Measurements from ENCODE around the gene PIGH. TPM values are rescaled to one million over a fixed set of nuclear protein-coding genes. Genes with fewer than 3 reads are reported as not detected.
A peak's percentile ranks its signal among the peaks of the same experiment; 100 is the strongest.

The PIGH gene
- total RNA-seq = 100 to 1,000 TPM in 1 of 5 donors, 10 to 100 TPM in 3, 1 to 10 TPM in 1; 5.2 to 222 (median 31.6) TPM
- 10 to 100 TPM; 10.3 to 23.6 (median 18.5) TPM for polyA plus RNA-seq
- long read RNA-seq, donor 1, partial matches to known transcripts = 0 of 6 reads
- long read RNA-seq, donor 1, other reads (novel, unspliced or antisense) = 0 of 6 reads
- long read RNA-seq, donor 2, transcript PIGH-201 (4 exons, 1,420 nt) = major isoform, 12 of 58 reads
- long read RNA-seq, donor 2, partial matches to known transcripts = 45 of 58 reads
- long read RNA-seq, donor 2, other reads (novel, unspliced or antisense) = 0 of 58 reads
- long read RNA-seq, donor 3, partial matches to known transcripts = 0 of 2 reads
- long read RNA-seq, donor 3, other reads (novel, unspliced or antisense) = 0 of 2 reads
- long read RNA-seq, donor 4 = 0 reads
- long read RNA-seq, donor 5, transcript PIGH-201 (4 exons, 1,420 nt) = major isoform, 5 of 7 reads
- long read RNA-seq, donor 5, partial matches to known transcripts = 0 of 7 reads
- long read RNA-seq, donor 5, other reads (novel, unspliced or antisense) = 0 of 7 reads
- long read RNA-seq, donor 6, transcript PIGH-201 (4 exons, 1,420 nt) = major isoform, 18 of 29 reads
- long read RNA-seq, donor 6, transcript PIGH-210 (4 exons, 903 nt) = minor isoform, 5 of 29 reads
- long read RNA-seq, donor 6, partial matches to known transcripts = 0 of 29 reads
- long read RNA-seq, donor 6, other reads (novel, unspliced or antisense) = 0 of 29 reads
- long read RNA-seq, donor 7, partial matches to known transcripts = 0 of 5 reads
- long read RNA-seq, donor 7, other reads (novel, unspliced or antisense) = 0 of 5 reads
- long read RNA-seq, donor 8, transcript PIGH-201 (4 exons, 1,420 nt) = major isoform, 6 of 7 reads
- long read RNA-seq, donor 8, partial matches to known transcripts = 0 of 7 reads
- long read RNA-seq, donor 8, other reads (novel, unspliced or antisense) = 0 of 7 reads
- long read RNA-seq, donor 9, partial matches to known transcripts = 0 of 4 reads
- long read RNA-seq, donor 9, other reads (novel, unspliced or antisense) = 0 of 4 reads
- long read RNA-seq, donor 10, partial matches to known transcripts = 0 of 2 reads
- long read RNA-seq, donor 10, other reads (novel, unspliced or antisense) = 0 of 2 reads

- Histone ChIP-seq H3K9me3 (no peaks in the 10 kb centered on the region), H3K27ac (peak within 1 kb of the TSS; percentile 87 to 95 (median 89)), H3K4me1 (peaks cover 5 to 31% (median 18%) of the 10 kb centered on the region in 4 donors), H3K4me3 (peak within 1 kb of the TSS; percentile 69 to 98 (median 85)), H3K36me3 (peaks cover 0 to 4% (median 0%) of the 10 kb centered on the region in 4 donors), H3K27me3 (no peaks in the 10 kb centered on the region)
- 3 to 7% (median 3%) methylated on average over 51 to 77 of the region's 77 CpGs for WGBS, 5 donors
- intact Hi-C loops (cut with DNase I; ENCODE audit: low total_unique reads) = no loop called here
- DNase-seq = peak; percentile 92 to 97
- TF ChIP-seq EP300 (IDR thresholded peaks at IDR 0.05) = no peak
- TF ChIP-seq POLR2AphosphoS5 (IDR thresholded peaks at IDR 0.05) = peak; percentile 88 to 97 (median 96)
- TF ChIP-seq, protein P1, sequence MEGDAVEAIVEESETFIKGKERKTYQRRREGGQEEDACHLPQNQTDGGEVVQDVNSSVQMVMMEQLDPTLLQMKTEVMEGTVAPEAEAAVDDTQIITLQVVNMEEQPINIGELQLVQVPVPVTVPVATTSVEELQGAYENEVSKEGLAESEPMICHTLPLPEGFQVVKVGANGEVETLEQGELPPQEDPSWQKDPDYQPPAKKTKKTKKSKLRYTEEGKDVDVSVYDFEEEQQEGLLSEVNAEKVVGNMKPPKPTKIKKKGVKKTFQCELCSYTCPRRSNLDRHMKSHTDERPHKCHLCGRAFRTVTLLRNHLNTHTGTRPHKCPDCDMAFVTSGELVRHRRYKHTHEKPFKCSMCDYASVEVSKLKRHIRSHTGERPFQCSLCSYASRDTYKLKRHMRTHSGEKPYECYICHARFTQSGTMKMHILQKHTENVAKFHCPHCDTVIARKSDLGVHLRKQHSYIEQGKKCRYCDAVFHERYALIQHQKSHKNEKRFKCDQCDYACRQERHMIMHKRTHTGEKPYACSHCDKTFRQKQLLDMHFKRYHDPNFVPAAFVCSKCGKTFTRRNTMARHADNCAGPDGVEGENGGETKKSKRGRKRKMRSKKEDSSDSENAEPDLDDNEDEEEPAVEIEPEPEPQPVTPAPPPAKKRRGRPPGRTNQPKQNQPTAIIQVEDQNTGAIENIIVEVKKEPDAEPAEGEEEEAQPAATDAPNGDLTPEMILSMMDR (IDR thresholded peaks at IDR 0.05) = peak in 5 of 7 experiments; percentile 17 to 64 (median 50)
- peak in 2 of 4 donors; percentile 40 to 67 for TF ChIP-seq POLR2A (IDR thresholded peaks at IDR 0.05)
Observed at GRCh38 chr14:67599698-67600561, at the start of gene PIGH. Gene PIGH, minus strand, starts transcription at chr14:67600268. Its CDS starts 65 bp downstream, at chr14:67600203.

- intact Hi-C loops (cut with DNase I; ENCODE audit: low total_unique reads) = no loop called here
- Histone ChIP-seq H3K4me1 (peaks cover 0 to 16% (median 6%) of the 10 kb centered on the region in 4 donors), H3K27ac (peak overlapping the region in 1 of 5 donors; percentile 31), H3K27me3 (no peaks in the 10 kb centered on the region), H3K9me3 (no peaks in the 10 kb centered on the region), H3K36me3 (peaks cover 31 to 61% (median 57%) of the 10 kb centered on the region in 4 donors), H3K4me3 (no peak overlapping the region)
- no peak for TF ChIP-seq POLR2AphosphoS5 (IDR thresholded peaks at IDR 0.05)
- TF ChIP-seq, protein P1 (IDR thresholded peaks at IDR 0.05) = no peak
- TF ChIP-seq POLR2A (IDR thresholded peaks at IDR 0.05) = no peak
- TF ChIP-seq EP300 (IDR thresholded peaks at IDR 0.05) = no peak
- WGBS, 5 donors = 80 to 98% (median 86%) methylated on average over 3 of the region's 3 CpGs
- DNase-seq = no peak
Observed at GRCh38 chr14:67646131-67646530, 46.1 kb upstream of the PIGH start.

DNA sequence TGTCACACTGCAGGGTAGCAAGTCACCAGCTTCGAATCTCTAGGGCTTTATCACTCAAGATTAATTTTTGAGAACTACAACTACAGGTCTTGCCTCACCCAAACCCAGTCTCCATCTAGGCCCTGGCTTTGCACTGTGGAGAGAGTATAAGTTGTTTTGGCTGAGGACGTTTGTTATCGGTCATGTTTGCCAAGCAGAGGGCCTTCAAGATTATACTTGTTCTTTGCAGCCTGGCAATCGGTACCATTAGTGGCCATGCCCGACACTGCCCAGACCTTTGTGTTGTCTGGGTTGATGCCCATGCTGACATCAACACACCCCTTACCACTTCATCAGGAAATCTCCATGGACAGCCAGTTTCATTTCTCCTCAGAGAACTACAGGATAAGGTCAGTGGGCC is 45.3 kb upstream of the PIGH start:
- DNase-seq = peak in 1 of 2 donors; percentile 53
- Histone ChIP-seq H3K4me1 (peaks cover 0 to 16% (median 6%) of the 10 kb centered on the region in 4 donors), H3K27me3 (no peaks in the 10 kb centered on the region), H3K4me3 (no peak overlapping the region), H3K36me3 (peaks cover 24 to 54% (median 50%) of the 10 kb centered on the region in 4 donors), H3K27ac (peak overlapping the region in 2 of 5 donors; percentile 16 to 31), H3K9me3 (no peaks in the 10 kb centered on the region)
- WGBS, 5 donors = 28 to 72% (median 55%) methylated on average over 5 of the region's 5 CpGs
- TF ChIP-seq EP300 (IDR thresholded peaks at IDR 0.05) (no peak), POLR2AphosphoS5 (IDR thresholded peaks at IDR 0.05) (no peak), POLR2A (IDR thresholded peaks at IDR 0.05) (no peak)
- TF ChIP-seq, protein P1 (IDR thresholded peaks at IDR 0.05) = no peak
- intact Hi-C loops (cut with DNase I; ENCODE audit: low total_unique reads) = no loop called here
